Pancreas (tissue), 10 donors: ENCODE results near the gene SLC38A6. TPM values are rescaled to one million over a fixed set of nuclear protein-coding genes. Genes with fewer than 3 reads are reported as not detected.

Experiments
- ATAC-seq, 4 donors: fragments of 200-7000 bp; cut with Tn5 transposase; one replicate each; pipeline versions ENCODE4 v1.8.0 to v1.9.1; 2020; ENCODE audit warnings: mild to moderate bottlenecking in 4 of 4, moderate library complexity in 4 of 4
- DNase-seq, 6 donors: peaks; one replicate each; pipeline ENCODE4 v3.0.0-alpha.2; 2020
- FAIRE-seq: peaks from 2 replicates; lab custom pipeline; 2012; peaks lifted over from hg19 to GRCh38; lab: Jason Lieb, UNC
- H3K27ac ChIP-seq, 4 donors: fragments of 200-600 bp; sonication (generic); 1 replicate in 3 of 4; 2 replicates in 1 of 4; pipeline versions ENCODE4 v1.5.0 to v1.8.0; 2020
- H3K27me3 ChIP-seq, 4 donors: fragments of 200-600 bp; one replicate each; pipeline ENCODE4 v1.8.0; 2021
- H3K36me3 ChIP-seq, 3 donors: fragments of 200-600 bp; sonication (generic) in 1 of 3; one replicate each; pipeline versions ENCODE4 v1.5.0 to v1.8.0; 2020 to 2021
- H3K4me1 ChIP-seq, 3 donors: fragments of 200-600 bp; one replicate each; pipeline ENCODE4 v1.8.0; 2021
- H3K4me3 ChIP-seq, 4 donors: fragments of 200-600 bp; sonication (generic) in 2 of 4; one replicate each; pipeline versions ENCODE4 v1.5.0 to v1.8.0; 2020 to 2021
- H3K9me3 ChIP-seq, 4 donors: fragments of 200-600 bp; one replicate each; pipeline ENCODE4 v1.8.0; 2021
- WGBS, 2 donors: extraction: QIAGEN DNeasy Blood & Tissue Kit; methylation state at CpG; one replicate each; pipeline ENCODE4 v1.1.7; 2013; 5-methylcytosine and 5-hydroxymethylcytosine counted together
- intact Hi-C, 3 donors: fragments of 100-400 bp; cut with DNase I; formaldehyde crosslinking; loops; one replicate each; pipeline versions ENCODE4 v1.11.1 to v1.14.2; 2022
- polyA plus RNA-seq, 2 donors: library from polyadenylated mRNA; stranded (reverse); fragments of 200-250 nt; gene quantifications; one replicate each; pipeline ENCODE4 v1.2.3, GENCODE V29; 2013
- total RNA-seq, 6 donors: library from RNA; stranded (reverse); fragmentation: NEBNext Ultra II Directional in 4 of 6; extraction: Animal tissue kit (Norgen Biotek cat#: 25700) in 4 of 6; gene quantifications; one replicate each; pipeline versions ENCODE4 v1.2.1 to v1.2.4, GENCODE V29; 2021 to 2023
- TF ChIP-seq, protein P1 (sequence below), 4 donors: fragments of 200-600 bp; sonication (generic) in 3 of 4; IDR thresholded peaks; one replicate each; pipeline versions ENCODE4 v1.5.0 to v1.8.0; 2021; ENCODE audit warnings: antibody characterized with exemption in 4 of 4
- donor health status: healthy with polysubstance abuse.
- donor health status: DM: no; HTN: no; CAD: no; lungs with moderate emphysema.
- donor health status: DM: no; HTN: no; CAD: no.
- donor health status: control.
- donor health status: control.
- donor health status: Bipolar disorder and iron deficiency.
- donor health status: DM: yes; HTN: yes; CAD: no.
- donor health status: DM: no; HTN: no; CAD: no.
- donor health status: DM: no; HTN: no; CAD: no.
- donor health status: DM: yes; HTN: yes; CAD: no.

SLC38A6 gene
- 1 to 10 TPM; 2.2 to 8.6 (median 4.0) TPM for total RNA-seq
- polyA plus RNA-seq: 1 to 10 TPM; 6.0 to 7.5 TPM

DNA sequence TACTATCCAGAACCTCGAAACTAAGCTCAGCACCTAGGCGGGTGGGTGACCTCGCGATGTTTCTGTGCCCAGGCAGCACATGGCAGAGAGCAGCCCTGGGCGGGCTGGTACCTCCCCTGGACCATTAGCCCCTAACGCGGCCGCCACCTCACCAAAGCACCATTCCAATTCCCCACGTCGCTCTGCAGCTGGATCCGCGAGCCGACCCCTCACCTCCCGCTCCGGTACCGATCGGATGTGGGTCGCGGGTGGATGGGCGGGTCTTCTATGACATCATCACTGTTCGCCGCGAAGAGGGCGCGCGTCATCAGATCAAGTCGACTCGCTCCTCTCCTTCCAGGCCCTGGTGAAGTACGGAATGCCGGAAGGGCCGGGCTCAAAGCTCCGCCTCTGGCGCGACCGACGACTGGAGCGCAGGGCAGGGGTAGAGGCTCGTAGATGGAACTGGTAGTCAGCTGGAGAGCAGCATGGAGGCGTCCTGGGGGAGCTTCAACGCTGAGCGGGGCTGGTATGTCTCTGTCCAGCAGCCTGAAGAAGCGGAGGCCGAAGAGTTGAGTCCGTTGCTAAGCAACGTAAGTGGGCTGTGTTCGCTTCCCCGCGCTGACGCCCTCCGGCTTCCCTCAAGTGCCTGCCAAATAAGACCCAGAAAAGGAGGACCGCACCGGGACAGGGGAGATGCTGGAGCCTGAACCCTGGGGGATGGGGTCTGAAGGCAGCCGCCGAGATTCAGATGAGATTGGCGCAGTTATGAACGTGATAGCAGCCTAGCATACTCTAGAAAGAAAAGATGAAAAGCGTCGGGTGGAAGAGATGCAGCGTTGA is at the start of gene SLC38A6, which contains the start of gene TRMT5:
Gene SLC38A6 (plus strand): TSS at position 435 of the 822 bp plus-strand sequence. CDS start 33 bp downstream, at position 468.
Gene TRMT5 (minus strand): TSS at position 269 of the 822 bp plus-strand sequence. CDS start 106 bp downstream, at position 163.
- peak within 1 kb of the TSS; percentile 65 to 93 (median 80) for H3K4me3 ChIP-seq
- FAIRE-seq (no peak), ATAC-seq (peak; percentile 95 to 99 (median 98)), DNase-seq (peak; percentile 88 to 96 (median 92))
- peak within 1 kb of the TSS; percentile 55 to 80 (median 74) for H3K27ac ChIP-seq
- H3K4me1 ChIP-seq: peaks cover 0 to 10% (median 6%) of the 10 kb centered on the region in 3 donors
- WGBS, 2 donors: 0% methylated on average over 59 of the region's 59 CpGs
- no peaks in the 10 kb centered on the region for H3K27me3 ChIP-seq
- TF ChIP-seq, protein P1, sequence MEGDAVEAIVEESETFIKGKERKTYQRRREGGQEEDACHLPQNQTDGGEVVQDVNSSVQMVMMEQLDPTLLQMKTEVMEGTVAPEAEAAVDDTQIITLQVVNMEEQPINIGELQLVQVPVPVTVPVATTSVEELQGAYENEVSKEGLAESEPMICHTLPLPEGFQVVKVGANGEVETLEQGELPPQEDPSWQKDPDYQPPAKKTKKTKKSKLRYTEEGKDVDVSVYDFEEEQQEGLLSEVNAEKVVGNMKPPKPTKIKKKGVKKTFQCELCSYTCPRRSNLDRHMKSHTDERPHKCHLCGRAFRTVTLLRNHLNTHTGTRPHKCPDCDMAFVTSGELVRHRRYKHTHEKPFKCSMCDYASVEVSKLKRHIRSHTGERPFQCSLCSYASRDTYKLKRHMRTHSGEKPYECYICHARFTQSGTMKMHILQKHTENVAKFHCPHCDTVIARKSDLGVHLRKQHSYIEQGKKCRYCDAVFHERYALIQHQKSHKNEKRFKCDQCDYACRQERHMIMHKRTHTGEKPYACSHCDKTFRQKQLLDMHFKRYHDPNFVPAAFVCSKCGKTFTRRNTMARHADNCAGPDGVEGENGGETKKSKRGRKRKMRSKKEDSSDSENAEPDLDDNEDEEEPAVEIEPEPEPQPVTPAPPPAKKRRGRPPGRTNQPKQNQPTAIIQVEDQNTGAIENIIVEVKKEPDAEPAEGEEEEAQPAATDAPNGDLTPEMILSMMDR (IDR thresholded peaks at IDR 0.05): no peak
- intact Hi-C loops: no loop called here
- H3K36me3 ChIP-seq: no peaks in the 10 kb centered on the region
- H3K9me3 ChIP-seq: no peaks in the 10 kb centered on the region

DNA sequence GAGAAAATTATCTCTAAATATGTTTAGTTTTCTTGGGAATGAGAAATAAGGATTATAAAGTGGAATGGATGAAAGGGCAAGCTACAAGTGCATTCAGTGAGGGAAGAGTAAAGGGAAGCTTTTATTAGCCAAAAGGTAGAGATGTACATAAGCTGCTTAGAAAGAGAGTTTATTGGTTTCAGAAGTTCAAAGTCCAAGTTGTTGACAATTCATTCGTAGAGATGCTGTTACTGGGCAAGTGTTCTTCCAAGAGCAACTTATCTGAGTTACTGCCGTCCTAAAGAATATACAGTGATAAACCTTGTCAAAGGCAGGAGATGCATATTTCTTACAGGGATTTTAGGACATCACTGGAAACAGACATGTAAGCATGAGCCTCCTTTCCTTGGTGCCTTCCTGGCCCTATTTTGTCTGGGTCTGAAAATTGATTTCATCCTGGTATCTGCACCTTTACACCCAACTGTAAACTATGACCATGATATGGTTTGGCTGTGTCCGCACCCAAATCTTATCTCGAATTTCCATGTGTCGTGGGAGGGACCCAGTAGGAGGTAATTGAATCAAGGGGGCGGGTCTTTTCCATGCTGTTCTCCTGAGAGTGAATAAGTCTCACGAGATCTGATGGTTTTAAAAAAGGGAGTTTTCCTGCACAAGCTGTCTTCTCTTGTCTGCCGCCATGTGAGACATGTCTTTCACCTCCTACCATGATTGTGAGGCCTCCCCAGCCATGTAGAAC is 47.0 kb upstream of the SLC38A6 start:
- ATAC-seq: no peak
- WGBS, 2 donors: 79 to 80% methylated on average over 8 of the region's 8 CpGs
- Histone ChIP-seq H3K27ac (no peak overlapping the region), H3K9me3 (no peaks in the 10 kb centered on the region), H3K36me3 (no peaks in the 10 kb centered on the region), H3K27me3 (no peaks in the 10 kb centered on the region), H3K4me3 (no peak overlapping the region), H3K4me1 (no peaks in the 10 kb centered on the region)
- TF ChIP-seq, protein P1 (IDR thresholded peaks at IDR 0.05): no peak
- no peak for FAIRE-seq
- intact Hi-C loops: no loop called here
- no peak for DNase-seq

DNA sequence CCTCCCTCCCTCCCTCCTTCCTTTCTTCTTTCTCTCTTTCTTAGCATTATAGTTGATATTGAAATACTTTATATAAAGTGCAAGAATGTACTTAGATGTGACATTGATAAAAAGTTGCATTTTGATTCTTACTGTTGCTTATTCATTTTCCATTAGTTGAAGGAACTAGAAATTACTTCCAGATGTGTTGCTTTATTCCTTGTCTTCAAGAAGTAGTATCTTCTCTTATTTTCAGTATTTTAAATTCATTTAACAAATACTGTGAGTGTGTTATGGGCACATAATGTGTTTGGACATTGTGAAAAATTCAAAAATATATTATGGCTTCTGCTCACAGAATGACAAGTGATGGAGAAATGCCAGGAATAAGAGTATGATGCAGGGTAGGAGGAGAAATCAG is 45.7 kb upstream of the SLC38A6 start:
- intact Hi-C loops: no loop called here
- Histone ChIP-seq H3K4me1 (no peaks in the 10 kb centered on the region), H3K4me3 (no peak overlapping the region), H3K9me3 (no peaks in the 10 kb centered on the region), H3K36me3 (no peaks in the 10 kb centered on the region), H3K27ac (no peak overlapping the region), H3K27me3 (no peaks in the 10 kb centered on the region)
- no peak for DNase-seq
- ATAC-seq: no peak
- TF ChIP-seq, protein P1 (IDR thresholded peaks at IDR 0.05): no peak
- no peak for FAIRE-seq

DNA sequence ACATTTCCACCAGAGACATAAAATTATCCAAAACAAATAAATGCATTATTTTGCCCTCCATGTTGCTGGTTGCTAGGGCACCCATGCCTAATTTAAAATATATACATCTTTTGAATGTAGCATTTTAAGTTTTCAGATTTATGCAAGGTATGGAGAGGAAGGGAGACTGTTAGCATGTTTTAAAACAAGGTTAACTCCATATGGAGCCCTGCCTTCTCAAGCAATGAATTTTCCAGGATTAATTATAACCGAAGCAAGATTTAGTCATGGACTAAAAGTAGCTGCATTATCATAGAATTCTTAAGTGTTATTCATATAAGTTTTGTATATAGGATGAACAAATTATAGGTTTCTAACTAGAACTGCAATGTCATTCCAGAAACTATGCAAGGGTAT is 37.4 kb upstream of the SLC38A6 start:
- FAIRE-seq (no peak), ATAC-seq (no peak), DNase-seq (no peak)
- no peaks in the 10 kb centered on the region for H3K36me3 ChIP-seq
- no peaks in the 10 kb centered on the region for H3K27me3 ChIP-seq
- WGBS, 2 donors: 93 to 94% methylated on average over 1 of the region's 1 CpG
- H3K27ac ChIP-seq: no peak overlapping the region
- no peaks in the 10 kb centered on the region for H3K9me3 ChIP-seq
- H3K4me1 ChIP-seq: no peaks in the 10 kb centered on the region
- no peak overlapping the region for H3K4me3 ChIP-seq
- TF ChIP-seq, protein P1 (IDR thresholded peaks at IDR 0.05): no peak
- intact Hi-C loops: no loop called here
